Mucosa of rectum (tissue), 2 donors: ENCODE data around the gene TFEB.

Experiments used
- H3K27ac ChIP-seq, 2 donors: one replicate each; pipeline ENCODE4 v1.7.0; 2013; ENCODE audit warnings: inconsistent platforms in 2 of 2, low read depth in 2 of 2, low read length in 2 of 2
- H3K27me3 ChIP-seq, 2 donors: one replicate each; pipeline ENCODE4 v1.7.0; 2013; ENCODE audit warnings: low read length in 2 of 2; ENCODE audit not compliant: control insufficient read depth in 2 of 2, insufficient read depth in 2 of 2
- H3K36me3 ChIP-seq, 2 donors: one replicate each; pipeline ENCODE4 v1.7.0; 2013; ENCODE audit warnings: low read length in 2 of 2; ENCODE audit not compliant: control insufficient read depth in 2 of 2, insufficient read depth in 2 of 2
- H3K4me1 ChIP-seq, 2 donors: one replicate each; pipeline ENCODE4 v1.7.0; 2013; ENCODE audit warnings: low read length in 2 of 2, mild to moderate bottlenecking in 1 of 2; ENCODE audit not compliant: control insufficient read depth in 2 of 2, insufficient read depth in 2 of 2
- H3K4me3 ChIP-seq, 2 donors: one replicate each; pipeline ENCODE4 v1.7.0; 2013; ENCODE audit warnings: low read length in 2 of 2
- H3K9ac ChIP-seq, 2 donors: one replicate each; pipeline ENCODE4 v1.7.0; 2013; ENCODE audit warnings: low read length in 2 of 2, low read depth in 1 of 2, mild to moderate bottlenecking in 1 of 2
- H3K9me3 ChIP-seq, 2 donors: one replicate each; pipeline ENCODE4 v1.7.0; 2013; ENCODE audit warnings: low read length in 2 of 2; ENCODE audit not compliant: control insufficient read depth in 2 of 2
- donor health status: healthy.
- donor health status: Normal muscosa, but diverticular disease.

TFEB gene

DNA sequence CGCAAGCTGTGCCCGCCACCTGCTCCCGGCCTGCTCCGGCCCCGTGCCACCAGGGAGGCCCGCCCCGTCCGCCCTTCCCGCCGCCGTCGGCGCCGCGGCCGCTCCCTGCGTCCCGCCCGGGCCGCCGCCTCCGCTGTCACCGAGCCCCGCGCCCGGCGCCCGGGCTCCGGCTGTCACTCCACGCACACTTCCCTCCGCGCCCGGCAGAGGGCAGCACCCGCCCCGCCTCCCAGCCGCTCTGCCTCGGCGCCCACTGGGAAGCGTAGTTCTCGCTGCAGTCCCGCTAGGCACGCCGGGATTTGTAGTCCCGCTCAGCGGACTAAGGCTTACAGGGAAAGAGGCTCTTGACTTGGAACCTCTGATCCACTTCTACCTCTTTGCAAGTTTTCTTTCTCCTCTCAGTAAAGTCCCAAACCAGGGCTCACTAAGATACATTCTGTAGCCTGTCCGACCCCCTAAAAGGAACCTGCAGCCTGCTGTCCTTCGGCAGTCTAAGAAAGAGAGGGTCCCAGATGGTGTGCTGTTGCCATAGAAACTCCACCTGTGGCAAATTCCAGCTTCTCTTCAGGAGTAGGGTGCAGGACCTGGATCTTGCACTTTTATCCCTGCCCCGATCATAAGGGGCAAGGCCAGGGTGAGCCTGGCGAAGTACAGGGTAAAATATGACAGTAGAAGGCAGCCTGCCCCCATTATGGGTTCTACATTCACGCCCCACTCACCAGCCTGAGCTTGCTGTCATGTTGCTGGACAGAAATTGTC lies at the start of gene TFEB:
Gene TFEB (minus strand): TSS at position 182 of the 759 bp plus-strand sequence. CDS start 44,395 bp downstream, outside the sequence.
- H3K9me3 ChIP-seq, result no peaks in the 10 kb centered on the region
- peak within 1 kb of the TSS; percentile 93 to 94 for H3K27ac ChIP-seq
- H3K4me3 ChIP-seq, result peak within 1 kb of the TSS; percentile 78 to 82
- peak within 1 kb of the TSS; percentile 76 to 96 for H3K9ac ChIP-seq
- peaks cover 23 to 34% of the 10 kb centered on the region in 2 donors for H3K4me1 ChIP-seq
- no peaks in the 10 kb centered on the region for H3K27me3 ChIP-seq
- no peaks in the 10 kb centered on the region for H3K36me3 ChIP-seq

DNA sequence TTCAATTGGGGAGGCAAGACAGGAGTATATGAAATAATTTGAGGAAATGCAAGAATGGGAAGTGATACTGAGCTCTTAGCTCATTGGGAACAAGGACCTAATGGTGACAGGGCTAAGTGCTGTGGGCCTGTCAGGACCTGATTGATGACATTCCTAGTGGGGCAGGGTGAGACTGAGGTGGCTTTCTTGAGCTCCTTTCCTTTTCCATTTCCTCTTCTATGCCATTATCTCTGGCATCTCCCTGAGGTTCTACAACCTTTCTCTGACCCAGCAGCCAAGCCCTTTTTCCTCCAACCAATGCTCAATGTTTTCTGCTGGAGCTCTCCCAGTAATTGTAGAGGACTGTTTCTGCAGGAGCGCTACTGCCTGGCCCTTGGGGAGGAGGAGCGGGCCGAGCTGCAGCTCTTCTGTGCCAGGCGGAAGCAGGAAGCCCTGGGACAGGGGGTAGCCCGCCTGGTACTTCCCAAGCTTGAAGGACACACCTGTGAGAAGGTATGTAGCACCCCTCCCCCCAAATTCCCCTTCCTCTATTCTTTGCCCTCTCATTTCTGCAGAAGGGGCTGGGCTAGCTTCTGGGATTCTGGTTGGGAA lies 49.3 kb upstream of the TFEB start:
- peaks cover 15 to 23% of the 10 kb centered on the region in 2 donors for H3K4me1 ChIP-seq
- H3K9ac ChIP-seq, result peak overlapping the region in 1 of 2 donors; percentile 47

DNA sequence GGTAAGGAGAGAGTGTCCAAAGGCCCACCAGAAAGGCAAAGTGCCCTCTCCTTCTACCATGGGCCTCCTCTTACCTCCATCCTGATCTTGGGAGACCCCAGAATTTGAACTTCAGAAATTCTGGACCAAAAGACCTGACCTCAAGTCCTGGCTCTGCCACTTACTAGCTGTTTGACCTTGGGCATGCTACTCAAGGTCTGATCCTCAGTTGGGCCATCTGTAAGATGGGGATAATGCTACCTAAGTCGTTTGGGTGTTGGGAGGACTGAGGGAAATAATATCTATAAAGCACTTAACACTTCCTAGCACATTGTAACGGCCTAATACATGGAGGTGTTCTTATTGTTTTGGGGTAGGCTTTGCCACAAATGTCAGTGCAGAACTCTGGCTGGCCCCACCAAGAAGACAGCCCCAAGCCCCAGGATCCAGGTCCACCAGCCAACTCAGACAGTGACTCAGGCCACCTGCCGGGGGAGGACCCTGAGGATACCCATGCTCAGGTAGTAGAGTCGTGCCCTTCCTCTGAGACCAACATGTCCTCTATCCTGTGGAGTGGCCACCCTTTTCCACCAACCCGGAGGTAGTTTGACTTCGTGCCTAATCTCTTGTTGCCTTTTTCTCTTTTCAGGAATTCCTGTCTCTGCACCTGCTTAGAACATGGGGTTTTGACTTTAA lies 47.8 kb upstream of the TFEB start:
- no peak overlapping the region for H3K27ac ChIP-seq
- no peak overlapping the region for H3K9ac ChIP-seq
- H3K27me3 ChIP-seq, result no peaks in the 10 kb centered on the region
- peaks cover 2 to 5% of the 10 kb centered on the region in 2 donors for H3K36me3 ChIP-seq
- no peak overlapping the region for H3K4me3 ChIP-seq
- H3K9me3 ChIP-seq, result no peaks in the 10 kb centered on the region
- H3K4me1 ChIP-seq, result peaks cover 22 to 23% of the 10 kb centered on the region in 2 donors

More for the DNA sequence above, 49.3 kb upstream of the TFEB start:
- Histone ChIP-seq H3K27ac (no peak overlapping the region), H3K27me3 (no peaks in the 10 kb centered on the region), H3K9me3 (no peaks in the 10 kb centered on the region), H3K36me3 (peaks cover 7 to 11% of the 10 kb centered on the region in 2 donors), H3K4me3 (no peak overlapping the region)

DNA sequence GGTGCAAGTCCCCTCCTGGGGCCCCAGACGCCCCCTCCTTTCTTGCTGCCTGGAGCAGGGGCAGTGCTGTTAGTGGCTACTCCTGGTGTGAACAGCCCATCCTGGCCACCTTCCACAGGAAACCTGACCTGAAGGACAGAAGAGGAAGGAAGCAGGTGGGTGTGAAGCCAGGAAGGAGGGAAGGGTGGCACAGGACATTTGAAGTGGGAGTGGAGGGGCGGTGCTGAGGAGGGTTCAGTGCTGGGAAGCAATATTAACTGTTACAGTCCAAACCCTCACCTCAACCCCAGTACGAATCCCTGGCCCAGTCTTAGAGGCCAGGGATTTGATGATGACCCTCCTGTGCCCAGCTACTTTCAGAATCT lies 45.9 kb upstream of the TFEB start:
- Histone ChIP-seq H3K9me3 (no peaks in the 10 kb centered on the region), H3K27ac (peak overlapping the region; percentile 76 to 77), H3K4me1 (peaks cover 22 to 23% of the 10 kb centered on the region in 2 donors), H3K9ac (peak overlapping the region; percentile 60 to 62), H3K27me3 (no peaks in the 10 kb centered on the region), H3K4me3 (peak overlapping the region; percentile 62 to 76), H3K36me3 (peaks cover 2 to 12% of the 10 kb centered on the region in 2 donors)

DNA sequence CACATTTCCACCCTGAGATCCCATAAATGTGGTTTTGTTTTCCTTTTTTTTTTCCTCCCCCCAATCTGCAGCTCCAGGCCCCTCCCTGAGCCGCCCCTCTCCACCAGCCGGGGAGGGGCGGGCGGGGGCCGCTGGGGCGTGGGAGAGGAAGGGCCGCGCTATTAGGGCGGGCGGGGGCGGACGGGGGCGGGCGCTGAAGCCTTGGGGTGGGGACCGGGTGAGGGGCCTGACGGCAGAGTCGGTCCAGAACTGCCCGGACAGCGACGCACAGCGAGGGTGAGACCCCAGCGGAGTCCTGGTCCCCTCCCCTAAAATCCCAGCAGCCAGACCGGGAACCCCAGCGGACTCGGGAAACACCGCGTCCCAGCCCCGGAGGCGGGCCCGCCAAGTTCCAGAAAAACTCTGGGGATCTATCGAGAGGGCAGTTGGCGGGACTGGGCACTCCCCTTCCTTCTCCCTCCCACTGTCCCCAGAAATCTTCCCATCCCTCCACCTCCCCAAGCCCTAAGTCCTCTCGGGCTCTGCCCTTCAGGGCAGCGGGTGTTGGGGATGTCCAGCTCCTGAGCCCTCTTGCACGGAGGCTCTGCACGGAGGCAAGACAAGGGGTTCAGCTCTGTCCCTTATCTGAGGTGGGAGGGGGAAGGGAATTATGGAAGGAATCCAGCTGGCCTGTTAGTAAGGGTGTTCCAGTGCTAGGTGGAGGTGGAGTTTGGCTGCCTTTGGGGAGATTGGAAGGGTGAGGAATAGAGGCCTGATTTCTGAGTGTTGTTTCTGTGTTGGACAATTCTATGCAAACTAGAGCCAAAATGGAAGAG lies 45.4 kb upstream of the TFEB start, which contains the start of gene PRICKLE4:
Gene PRICKLE4 (plus strand): TSS at position 232 of the 815 bp plus-strand sequence. CDS start 2,692 bp downstream, outside the sequence.
- H3K27ac ChIP-seq, result peak within 1 kb of the TSS; percentile 76 to 77
- H3K9me3 ChIP-seq, result no peaks in the 10 kb centered on the region
- peak within 1 kb of the TSS; percentile 79 to 84 for H3K4me3 ChIP-seq
- H3K9ac ChIP-seq, result peak within 1 kb of the TSS; percentile 60 to 63
- peaks cover 2 to 13% of the 10 kb centered on the region in 2 donors for H3K36me3 ChIP-seq
- no peaks in the 10 kb centered on the region for H3K27me3 ChIP-seq
- peaks cover 17 to 19% of the 10 kb centered on the region in 2 donors for H3K4me1 ChIP-seq

DNA sequence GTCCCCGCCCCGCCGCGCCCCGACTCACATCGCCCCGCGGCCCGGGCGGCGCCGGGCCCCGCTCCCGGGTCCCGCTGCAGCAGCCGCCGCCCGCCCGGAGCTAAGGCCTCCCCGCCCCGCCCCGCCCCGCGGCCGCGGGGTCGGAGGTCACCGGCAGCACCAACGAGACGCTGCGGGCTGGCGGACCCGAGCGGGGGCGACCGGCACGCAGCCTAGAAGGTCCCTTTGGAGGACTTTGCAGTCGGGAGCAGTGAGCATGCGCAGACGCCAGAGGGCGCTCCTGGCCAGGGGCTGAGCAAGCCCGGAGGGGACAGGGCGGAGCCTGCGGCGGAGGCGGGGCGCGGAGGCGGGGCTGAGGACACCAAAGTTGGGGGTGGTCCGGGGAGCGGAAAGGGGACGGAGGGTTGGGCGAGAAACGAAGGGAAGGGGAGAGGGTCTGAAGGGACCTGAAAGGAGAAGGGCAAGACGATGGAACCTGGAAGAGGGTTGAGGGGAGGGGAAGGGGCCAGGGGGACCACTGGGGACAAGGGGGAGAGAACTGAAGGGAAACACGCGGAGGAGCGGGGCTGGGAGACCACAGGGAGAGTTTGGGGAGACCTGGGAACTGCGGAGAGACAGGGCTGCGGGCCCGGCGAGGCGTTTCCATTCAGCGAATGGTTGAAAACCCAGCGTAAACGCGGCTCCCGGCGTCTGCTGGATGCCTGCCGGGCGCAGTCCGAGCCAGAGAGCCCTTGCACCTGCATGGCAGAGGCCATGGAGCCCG lies 44.6 kb upstream of the TFEB start, which contains the start of gene FRS3:
Gene FRS3 (minus strand): TSS at position 113 of the 763 bp plus-strand sequence. CDS start 2,913 bp downstream, outside the sequence.
- H3K27me3 ChIP-seq, result no peaks in the 10 kb centered on the region
- peak within 1 kb of the TSS; percentile 79 to 84 for H3K4me3 ChIP-seq
- H3K36me3 ChIP-seq, result peaks cover 3 to 18% of the 10 kb centered on the region in 2 donors
- peak within 1 kb of the TSS; percentile 76 to 77 for H3K27ac ChIP-seq
- peaks cover 14 to 18% of the 10 kb centered on the region in 2 donors for H3K4me1 ChIP-seq
- peak within 1 kb of the TSS; percentile 60 to 63 for H3K9ac ChIP-seq
- H3K9me3 ChIP-seq, result no peaks in the 10 kb centered on the region

DNA sequence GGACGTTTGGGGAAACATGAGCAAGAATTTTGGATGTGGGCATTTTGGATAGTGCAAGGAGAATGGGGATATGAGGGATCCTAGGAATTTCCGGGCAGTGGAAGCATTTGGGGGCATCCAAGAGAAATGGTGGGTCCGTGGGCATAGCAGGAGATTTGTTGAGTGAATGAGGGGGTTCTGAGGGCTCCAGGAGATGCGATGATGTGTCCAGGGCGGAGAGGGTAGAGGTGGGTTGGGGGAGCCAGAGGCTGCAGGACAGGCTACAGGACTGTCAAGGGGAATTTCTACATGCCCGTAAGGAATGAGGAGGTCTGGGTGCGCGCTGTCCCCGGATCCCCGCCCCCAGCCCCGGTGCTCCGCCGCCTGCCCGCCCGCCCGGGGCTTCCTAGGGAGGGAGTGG lies 43.9 kb upstream of the TFEB start:
- Histone ChIP-seq H3K9me3 (no peaks in the 10 kb centered on the region), H3K4me3 (peak overlapping the region; percentile 78 to 84), H3K4me1 (peaks cover 14 to 18% of the 10 kb centered on the region in 2 donors), H3K36me3 (peaks cover 8 to 23% of the 10 kb centered on the region in 2 donors), H3K27ac (peak overlapping the region in 1 of 2 donors; percentile 26), H3K9ac (peak overlapping the region; percentile 60 to 63), H3K27me3 (no peaks in the 10 kb centered on the region)

DNA sequence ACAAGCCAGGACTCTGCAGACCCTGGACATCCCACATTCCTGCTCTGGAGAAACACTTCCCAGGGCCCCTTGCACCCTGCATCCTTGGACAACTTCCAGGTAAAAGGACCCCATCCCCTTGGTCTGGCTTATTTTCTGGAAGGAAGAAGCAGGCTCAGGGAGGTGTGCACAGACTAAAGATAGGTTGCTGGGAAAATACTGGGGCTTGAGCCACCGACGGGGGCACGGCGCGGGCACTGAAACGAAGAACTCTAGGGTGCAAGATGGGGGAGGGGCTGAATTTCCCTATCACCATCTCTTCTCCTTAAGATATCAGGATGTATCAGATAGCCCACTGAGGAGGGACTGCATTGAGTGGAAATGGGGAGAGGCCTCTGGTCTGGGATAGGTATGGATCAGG lies 43.5 kb upstream of the TFEB start:
- Histone ChIP-seq H3K27ac (no peak overlapping the region), H3K4me1 (peaks cover 14 to 18% of the 10 kb centered on the region in 2 donors), H3K27me3 (no peaks in the 10 kb centered on the region), H3K36me3 (peaks cover 8 to 25% of the 10 kb centered on the region in 2 donors), H3K9ac (peak overlapping the region; percentile 60 to 63), H3K9me3 (no peaks in the 10 kb centered on the region), H3K4me3 (peak overlapping the region in 1 of 2 donors; percentile 78)
